NCI-H146 (cell line): Measurements from ENCODE around the gene NSRP1.
"Not testable (repeated sequence)": the region's sequence is repeated elsewhere in the genome, so short reads cannot be mapped to it uniquely, and the experiment has no call there.

Experiments used
- DNase-seq: peaks from one replicate; lab custom pipeline; 2025; lab: John Stamatoyannopoulos, UW

NSRP1 gene

GRCh38 chr17:30186761-30187160, 70.1 kb downstream of the NSRP1 start:
- DNase-seq, result no peak

- DNase-seq, result no peak
Measured at GRCh38 chr17:30187573-30187972, 71.0 kb downstream of the NSRP1 start.

- no peak for DNase-seq
Measured at GRCh38 chr17:30188211-30188939, 71.8 kb downstream of the NSRP1 start.

- no peak for DNase-seq
Measured at GRCh38 chr17:30191072-30191471, 74.5 kb downstream of the NSRP1 start.

GRCh38 chr17:30196504-30196903, 79.9 kb downstream of the NSRP1 start:
- no peak for DNase-seq

- DNase-seq, result no peak
Measured at GRCh38 chr17:30197416-30197815, 80.8 kb downstream of the NSRP1 start.

GRCh38 chr17:30199600-30199999, 83.0 kb downstream of the NSRP1 start:
- no peak for DNase-seq

GRCh38 chr17:30200106-30200505, 83.5 kb downstream of the NSRP1 start:
- no peak for DNase-seq

GRCh38 chr17:30200656-30201055, 84.0 kb downstream of the NSRP1 start:
- not testable (repeated sequence) for DNase-seq

- DNase-seq, result no peak
Measured at GRCh38 chr17:30203471-30203981, 86.9 kb downstream of the NSRP1 start.

GRCh38 chr17:30207655-30208054, 91.0 kb downstream of the NSRP1 start:
- no peak for DNase-seq

- DNase-seq, result no peak
Measured at GRCh38 chr17:30208214-30208613, 91.6 kb downstream of the NSRP1 start.

GRCh38 chr17:30209930-30210329, 93.3 kb downstream of the NSRP1 start:
- no peak for DNase-seq

- no peak for DNase-seq
Measured at GRCh38 chr17:30210366-30210765, 93.8 kb downstream of the NSRP1 start.

- DNase-seq, result no peak
Measured at GRCh38 chr17:30210901-30211300, 94.3 kb downstream of the NSRP1 start.

- no peak for DNase-seq
Measured at GRCh38 chr17:30211371-30211770, 94.8 kb downstream of the NSRP1 start.

GRCh38 chr17:30212750-30213149, 96.1 kb downstream of the NSRP1 start:
- DNase-seq, result no peak

- DNase-seq, result no peak
Measured at GRCh38 chr17:30217054-30217453, 100.4 kb downstream of the NSRP1 start.

- DNase-seq, result no peak
Measured at GRCh38 chr17:30217746-30218245, 101.2 kb downstream of the NSRP1 start.

GRCh38 chr17:30218799-30219198, 102.2 kb downstream of the NSRP1 start:
- DNase-seq, result no peak

- DNase-seq, result no peak
Measured at GRCh38 chr17:30219315-30219714, 102.7 kb downstream of the NSRP1 start.

GRCh38 chr17:30219833-30220232, 103.2 kb downstream of the NSRP1 start:
- DNase-seq, result no peak

GRCh38 chr17:30220414-30220813, 103.8 kb downstream of the NSRP1 start:
- no peak for DNase-seq

- no peak for DNase-seq
Measured at GRCh38 chr17:30221346-30221745, 104.7 kb downstream of the NSRP1 start.
